Loucy (cell line): ENCODE measurements around the gene CRYBA1.

ENCODE experiments used
- EZH2phosphoT487 ChIP-seq: fragments of 200-600 bp; IDR thresholded peaks from 2 replicates; pipeline ENCODE4 v1.6.1; 2018; ENCODE audit warnings: antibody characterized with exemption, mild to moderate bottlenecking, moderate library complexity, borderline replicate concordance
- TF ChIP-seq, protein P1 (sequence below): fragments of 200-600 bp; sonication (generic); conservative IDR thresholded peaks from 2 replicates; pipeline ENCODE4 v1.5.1; 2014; ENCODE audit warnings: mild to moderate bottlenecking, antibody characterized with exemption, low read length

GRCh38 chr17:29207975-29208374 lies 38.7 kb upstream of the CRYBA1 start:
- TF ChIP-seq, protein P1, sequence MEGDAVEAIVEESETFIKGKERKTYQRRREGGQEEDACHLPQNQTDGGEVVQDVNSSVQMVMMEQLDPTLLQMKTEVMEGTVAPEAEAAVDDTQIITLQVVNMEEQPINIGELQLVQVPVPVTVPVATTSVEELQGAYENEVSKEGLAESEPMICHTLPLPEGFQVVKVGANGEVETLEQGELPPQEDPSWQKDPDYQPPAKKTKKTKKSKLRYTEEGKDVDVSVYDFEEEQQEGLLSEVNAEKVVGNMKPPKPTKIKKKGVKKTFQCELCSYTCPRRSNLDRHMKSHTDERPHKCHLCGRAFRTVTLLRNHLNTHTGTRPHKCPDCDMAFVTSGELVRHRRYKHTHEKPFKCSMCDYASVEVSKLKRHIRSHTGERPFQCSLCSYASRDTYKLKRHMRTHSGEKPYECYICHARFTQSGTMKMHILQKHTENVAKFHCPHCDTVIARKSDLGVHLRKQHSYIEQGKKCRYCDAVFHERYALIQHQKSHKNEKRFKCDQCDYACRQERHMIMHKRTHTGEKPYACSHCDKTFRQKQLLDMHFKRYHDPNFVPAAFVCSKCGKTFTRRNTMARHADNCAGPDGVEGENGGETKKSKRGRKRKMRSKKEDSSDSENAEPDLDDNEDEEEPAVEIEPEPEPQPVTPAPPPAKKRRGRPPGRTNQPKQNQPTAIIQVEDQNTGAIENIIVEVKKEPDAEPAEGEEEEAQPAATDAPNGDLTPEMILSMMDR = no peak
- no peak for TF ChIP-seq EZH2phosphoT487
